Measurements from ENCODE around the gene FAM78A. TPM values are rescaled to one million over a fixed set of nuclear protein-coding genes. Genes with fewer than 3 reads are reported as not detected.
"Not testable (repeated sequence)": the region's sequence is repeated elsewhere in the genome, so short reads cannot be mapped to it uniquely, and the experiment has no call there.

Gene FAM78A
- polyA plus RNA-seq, 1 donor from 2014 or later: 0.47 TPM

GRCh38 chr9:131252120-131252519 is 24.2 kb downstream of the FAM78A start:
- H3F3A ChIP-seq (ENCODE audit: insufficient read depth, low read length, poor library complexity, severe bottlenecking): no peaks in the 10 kb centered on the region
- no peaks in the 10 kb centered on the region for H3K9me3 ChIP-seq (ENCODE audit: low read length)
- no peaks in the 10 kb centered on the region for H3K36me3 ChIP-seq (ENCODE audit: insufficient read depth, low read length)
- H3K27ac ChIP-seq (ENCODE audit: low read length): no peak overlapping the region
- no peaks in the 10 kb centered on the region for H4K20me1 ChIP-seq (ENCODE audit: insufficient read depth)
- H2AFZ ChIP-seq (ENCODE audit: low read depth, low read length): no peak overlapping the region
- TF ChIP-seq RAD21 (conservative IDR thresholded peaks at IDR 0.05) (no peak), REST (IDR thresholded peaks at IDR 0.05; ENCODE audit: borderline replicate concordance) (no peak), EP300 (conservative IDR thresholded peaks at IDR 0.05; ENCODE audit: poor library complexity, severe bottlenecking) (no peak), SMC3 (conservative IDR thresholded peaks at IDR 0.05; ENCODE audit: poor library complexity) (no peak), EZH2 (IDR thresholded peaks at IDR 0.05; ENCODE audit: borderline replicate concordance, insufficient read depth, low read length, poor library complexity, severe bottlenecking) (no peak), MXI1 (conservative IDR thresholded peaks at IDR 0.05; ENCODE audit: poor library complexity, severe bottlenecking) (no peak), TAF1 (IDR thresholded peaks at IDR 0.05; ENCODE audit: low read depth) (no peak)
- no peak overlapping the region for H3K4me3 ChIP-seq (ENCODE audit: low read length)
- no peaks in the 10 kb centered on the region for H3K79me2 ChIP-seq (replicated peaks; ENCODE audit: insufficient read depth, low read length)
- H3K9me2 ChIP-seq (ENCODE audit: insufficient read depth, low read length): no peaks in the 10 kb centered on the region
- no peak overlapping the region for H3K9ac ChIP-seq (ENCODE audit: low read length)
- H3K27me3 ChIP-seq (ENCODE audit: insufficient read depth, low read depth, low read length): no peaks in the 10 kb centered on the region
- H3K4me2 ChIP-seq (ENCODE audit: low read length): no peak overlapping the region

GRCh38 chr9:131246618-131247017 is 29.7 kb downstream of the FAM78A start:
- H3K9me3 ChIP-seq (ENCODE audit: low read length): no peaks in the 10 kb centered on the region
- TF ChIP-seq EZH2 (IDR thresholded peaks at IDR 0.05; ENCODE audit: borderline replicate concordance, insufficient read depth, low read length, poor library complexity, severe bottlenecking) (no peak), TAF1 (IDR thresholded peaks at IDR 0.05; ENCODE audit: low read depth) (no peak), SMC3 (conservative IDR thresholded peaks at IDR 0.05; ENCODE audit: poor library complexity) (no peak), MXI1 (conservative IDR thresholded peaks at IDR 0.05; ENCODE audit: poor library complexity, severe bottlenecking) (no peak), RAD21 (conservative IDR thresholded peaks at IDR 0.05) (no peak), POLR2AphosphoS5 (IDR thresholded peaks at IDR 0.05) (no peak), CTCF (IDR thresholded peaks at IDR 0.05; ENCODE audit: poor library complexity, severe bottlenecking) (no peak), EP300 (conservative IDR thresholded peaks at IDR 0.05; ENCODE audit: poor library complexity, severe bottlenecking) (no peak), REST (IDR thresholded peaks at IDR 0.05; ENCODE audit: borderline replicate concordance) (no peak)
- H3F3A ChIP-seq (ENCODE audit: insufficient read depth, low read length, poor library complexity, severe bottlenecking): no peaks in the 10 kb centered on the region
- H3K27ac ChIP-seq (ENCODE audit: low read length): no peak overlapping the region
- no peaks in the 10 kb centered on the region for H4K20me1 ChIP-seq (ENCODE audit: insufficient read depth)
- no peak overlapping the region for H3K9ac ChIP-seq (ENCODE audit: low read length)
- H3K4me3 ChIP-seq (ENCODE audit: low read length): no peak overlapping the region
- H3K27me3 ChIP-seq (ENCODE audit: insufficient read depth, low read depth, low read length): no peaks in the 10 kb centered on the region
- H3K36me3 ChIP-seq (ENCODE audit: insufficient read depth, low read length): no peaks in the 10 kb centered on the region
- no peak overlapping the region for H3K4me2 ChIP-seq (ENCODE audit: low read length)
- H3K9me2 ChIP-seq (ENCODE audit: insufficient read depth, low read length): no peaks in the 10 kb centered on the region
- H3K79me2 ChIP-seq (replicated peaks; ENCODE audit: insufficient read depth, low read length): no peaks in the 10 kb centered on the region
- H2AFZ ChIP-seq (ENCODE audit: low read depth, low read length): no peak overlapping the region

- not testable (repeated sequence) for H3K9ac ChIP-seq (ENCODE audit: low read length); H3K36me3 ChIP-seq (ENCODE audit: insufficient read depth, low read length); H3K4me2 ChIP-seq (ENCODE audit: low read length); H3K27ac ChIP-seq (ENCODE audit: low read length); H2AFZ ChIP-seq (ENCODE audit: low read depth, low read length); H3K9me2 ChIP-seq (ENCODE audit: insufficient read depth, low read length); H3K9me3 ChIP-seq (ENCODE audit: low read length); H4K20me1 ChIP-seq (ENCODE audit: insufficient read depth); H3K27me3 ChIP-seq (ENCODE audit: insufficient read depth, low read depth, low read length); H3K79me2 ChIP-seq (replicated peaks; ENCODE audit: insufficient read depth, low read length); H3F3A ChIP-seq (ENCODE audit: insufficient read depth, low read length, poor library complexity, severe bottlenecking); H3K4me3 ChIP-seq (ENCODE audit: low read length)
Measured at GRCh38 chr9:131244331-131244730, 32.0 kb downstream of the FAM78A start.
